Measurements from ENCODE around the gene C9orf50.

Gene C9orf50

GRCh38 chr9:129627556-129628440, 6.9 kb upstream of the C9orf50 start:
- peaks cover 30% of the 10 kb centered on the region for H3K36me3 ChIP-seq (ENCODE audit: low read depth)

GRCh38 chr9:129626625-129627284, 5.9 kb upstream of the C9orf50 start:
- Histone ChIP-seq H3K27me3 (ENCODE audit: insufficient read depth, poor library complexity, severe bottlenecking) (no peaks in the 10 kb centered on the region), H3K4me1 (ENCODE audit: insufficient read depth, poor library complexity, severe bottlenecking) (peaks cover 18% of the 10 kb centered on the region), H3K27ac (ENCODE audit: poor library complexity, severe bottlenecking) (peak overlapping the region; percentile 61), H3K36me3 (ENCODE audit: low read depth) (peaks cover 21% of the 10 kb centered on the region), H3K9me3 (ENCODE audit: severe bottlenecking) (no peaks in the 10 kb centered on the region), H3K4me3 (ENCODE audit: severe bottlenecking) (peak overlapping the region; percentile 82)
- no peak for TF ChIP-seq CTCF (IDR thresholded peaks at IDR 0.05; ENCODE audit: poor library complexity, severe bottlenecking)
- peak; percentile 33 for ATAC-seq (ENCODE audit: low read depth)
- DNase-seq (ENCODE audit: low spot score), result no peak

More at GRCh38 chr9:129627556-129628440, 6.9 kb upstream of the C9orf50 start:
- Histone ChIP-seq H3K27me3 (ENCODE audit: insufficient read depth, poor library complexity, severe bottlenecking) (no peaks in the 10 kb centered on the region), H3K9me3 (ENCODE audit: severe bottlenecking) (no peaks in the 10 kb centered on the region), H3K27ac (ENCODE audit: poor library complexity, severe bottlenecking) (peak overlapping the region; percentile 61), H3K4me1 (ENCODE audit: insufficient read depth, poor library complexity, severe bottlenecking) (peaks cover 18% of the 10 kb centered on the region), H3K4me3 (ENCODE audit: severe bottlenecking) (peak overlapping the region; percentile 82)
- ATAC-seq (ENCODE audit: low read depth) (no peak), DNase-seq (ENCODE audit: low spot score) (no peak)
- no peak for TF ChIP-seq CTCF (IDR thresholded peaks at IDR 0.05; ENCODE audit: poor library complexity, severe bottlenecking)

- peaks cover 18% of the 10 kb centered on the region for H3K4me1 ChIP-seq (ENCODE audit: insufficient read depth, poor library complexity, severe bottlenecking)
- peak; percentile 52 for ATAC-seq (ENCODE audit: low read depth)
- H3K27ac ChIP-seq (ENCODE audit: poor library complexity, severe bottlenecking), result peak within 1 kb of the TSS; percentile 61
- H3K9me3 ChIP-seq (ENCODE audit: severe bottlenecking), result no peaks in the 10 kb centered on the region
- H3K27me3 ChIP-seq (ENCODE audit: insufficient read depth, poor library complexity, severe bottlenecking), result no peaks in the 10 kb centered on the region
- peak within 1 kb of the TSS; percentile 82 for H3K4me3 ChIP-seq (ENCODE audit: severe bottlenecking)
- no peak for DNase-seq (ENCODE audit: low spot score)
- TF ChIP-seq CTCF (IDR thresholded peaks at IDR 0.05; ENCODE audit: poor library complexity, severe bottlenecking), result no peak
- H3K36me3 ChIP-seq (ENCODE audit: low read depth), result peaks cover 19% of the 10 kb centered on the region; the same call in 1 of the 2 replicates
Observed at GRCh38 chr9:129626079-129626624, 5.3 kb upstream of the C9orf50 start, which contains the start of gene NTMT1. TSS of gene NTMT1 (plus strand) at chr9:129626163. CDS start at chr9:129632704, 6,541 bp downstream.

- ATAC-seq (ENCODE audit: low read depth) (peak; percentile 69), DNase-seq (ENCODE audit: low spot score) (no peak)
- Histone ChIP-seq H3K9me3 (ENCODE audit: severe bottlenecking) (no peaks in the 10 kb centered on the region), H3K27me3 (ENCODE audit: insufficient read depth, poor library complexity, severe bottlenecking) (no peaks in the 10 kb centered on the region), H3K27ac (ENCODE audit: poor library complexity, severe bottlenecking) (peak overlapping the region; percentile 61), H3K4me1 (ENCODE audit: insufficient read depth, poor library complexity, severe bottlenecking) (peaks cover 18% of the 10 kb centered on the region), H3K36me3 (ENCODE audit: low read depth) (peaks cover 19% of the 10 kb centered on the region; the same call in 1 of the 2 replicates), H3K4me3 (ENCODE audit: severe bottlenecking) (peak overlapping the region; percentile 82)
- no peak for TF ChIP-seq CTCF (IDR thresholded peaks at IDR 0.05; ENCODE audit: poor library complexity, severe bottlenecking)
Observed at GRCh38 chr9:129624947-129625346, 4.0 kb upstream of the C9orf50 start.

Measured in RWPE2 (cell line).